ENCODE measurements around the gene FAM169A.
"Not testable (repeated sequence)": the region's sequence is repeated elsewhere in the genome, so short reads cannot be mapped to it uniquely, and the experiment has no call there.

DNA sequence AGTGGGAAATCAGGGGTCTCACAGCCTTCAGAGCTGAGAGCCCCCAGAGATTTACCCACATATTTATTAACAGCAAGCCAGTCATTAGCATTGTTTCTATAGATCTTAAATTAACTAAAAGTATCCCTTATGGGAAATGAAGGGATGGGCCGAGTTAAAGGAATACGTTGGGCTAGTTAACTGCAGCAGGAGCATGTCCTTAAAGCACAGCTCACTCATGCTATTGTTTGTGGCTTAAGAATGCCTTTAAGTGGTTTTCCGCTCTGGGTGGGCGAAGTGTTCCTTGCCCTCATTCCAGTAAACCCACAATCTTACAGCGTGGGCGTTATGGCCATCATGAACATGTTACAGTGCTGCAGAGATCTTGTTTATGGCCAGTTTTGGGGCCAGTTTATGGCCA lies 42.0 kb upstream of the FAM169A start:
- TF ChIP-seq, protein P1, sequence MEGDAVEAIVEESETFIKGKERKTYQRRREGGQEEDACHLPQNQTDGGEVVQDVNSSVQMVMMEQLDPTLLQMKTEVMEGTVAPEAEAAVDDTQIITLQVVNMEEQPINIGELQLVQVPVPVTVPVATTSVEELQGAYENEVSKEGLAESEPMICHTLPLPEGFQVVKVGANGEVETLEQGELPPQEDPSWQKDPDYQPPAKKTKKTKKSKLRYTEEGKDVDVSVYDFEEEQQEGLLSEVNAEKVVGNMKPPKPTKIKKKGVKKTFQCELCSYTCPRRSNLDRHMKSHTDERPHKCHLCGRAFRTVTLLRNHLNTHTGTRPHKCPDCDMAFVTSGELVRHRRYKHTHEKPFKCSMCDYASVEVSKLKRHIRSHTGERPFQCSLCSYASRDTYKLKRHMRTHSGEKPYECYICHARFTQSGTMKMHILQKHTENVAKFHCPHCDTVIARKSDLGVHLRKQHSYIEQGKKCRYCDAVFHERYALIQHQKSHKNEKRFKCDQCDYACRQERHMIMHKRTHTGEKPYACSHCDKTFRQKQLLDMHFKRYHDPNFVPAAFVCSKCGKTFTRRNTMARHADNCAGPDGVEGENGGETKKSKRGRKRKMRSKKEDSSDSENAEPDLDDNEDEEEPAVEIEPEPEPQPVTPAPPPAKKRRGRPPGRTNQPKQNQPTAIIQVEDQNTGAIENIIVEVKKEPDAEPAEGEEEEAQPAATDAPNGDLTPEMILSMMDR (IDR thresholded peaks at IDR 0.05; ENCODE audit: insufficient read depth, low read depth, low read length), result not testable (repeated sequence)
- not testable (repeated sequence) for TF ChIP-seq EZH2 (IDR thresholded peaks at IDR 0.05; ENCODE audit: insufficient read depth, low read length)

Measured in astrocyte (in vitro differentiated cells and primary cell).